MM.1S (cell line): Measurements from ENCODE around the gene PHLPP2.
"Not testable (repeated sequence)": the region's sequence is repeated elsewhere in the genome, so short reads cannot be mapped to it uniquely, and the experiment has no call there.

Experiments used
- CTCF ChIP-seq: fragments of 300-600 bp; sonication (generic); IDR thresholded peaks from 2 replicates; pipeline ENCODE4 v1.5.1; 2016; ENCODE audit warnings: antibody characterized with exemption, low read length, mixed read lengths
- EZH2phosphoT487 ChIP-seq: fragments of 300-600 bp; sonication (generic); IDR thresholded peaks from 2 replicates; pipeline ENCODE4 v1.6.1; 2018; ENCODE audit warnings: antibody characterized with exemption, low read length

- not testable (repeated sequence) for TF ChIP-seq CTCF, EZH2phosphoT487
Observed at GRCh38 chr16:71684280-71684679, 40.2 kb downstream of the PHLPP2 start.
